Fibroblast of mammary gland (primary cell): ENCODE measurements around the gene IMMT.

ENCODE experiments used
- DNase-seq: peaks from one replicate; pipeline ENCODE4 v3.0.0-alpha.2; 2010; ENCODE audit warnings: low read depth
- H3K4me3 ChIP-seq: 2 replicates; pipeline ENCODE4 v1.5.1; 2011; ENCODE audit warnings: low read depth, mild to moderate bottlenecking, low read length, moderate library complexity; ENCODE audit not compliant: control insufficient read depth
- CTCF ChIP-seq: conservative IDR thresholded peaks from 2 replicates; pipeline ENCODE4 v1.5.1; 2011; ENCODE audit warnings: low read depth, low read length, inconsistent platforms; ENCODE audit not compliant: control insufficient read depth, insufficient read depth

IMMT gene

GRCh38 chr2:86171295-86171694, 24.0 kb downstream of the IMMT start:
- no peak overlapping the region for H3K4me3 ChIP-seq
- no peak for DNase-seq
- TF ChIP-seq CTCF: no peak

GRCh38 chr2:86170449-86170848, 24.8 kb downstream of the IMMT start:
- DNase-seq: no peak
- no peak for TF ChIP-seq CTCF
- H3K4me3 ChIP-seq: no peak overlapping the region

GRCh38 chr2:86160156-86160952, 34.9 kb downstream of the IMMT start:
- no peak for TF ChIP-seq CTCF
- H3K4me3 ChIP-seq: no peak overlapping the region
- DNase-seq: no peak

- H3K4me3 ChIP-seq: no peak overlapping the region
- TF ChIP-seq CTCF: no peak
- no peak for DNase-seq
Observed at GRCh38 chr2:86158286-86158685, 37.0 kb downstream of the IMMT start.

GRCh38 chr2:86157009-86157556, 38.2 kb downstream of the IMMT start:
- H3K4me3 ChIP-seq: no peak overlapping the region
- TF ChIP-seq CTCF: no peak
- DNase-seq: no peak

- DNase-seq: no peak
- H3K4me3 ChIP-seq: no peak overlapping the region
- no peak for TF ChIP-seq CTCF
Observed at GRCh38 chr2:86150502-86150901, 44.8 kb downstream of the IMMT start.

GRCh38 chr2:86147793-86148192, 47.5 kb downstream of the IMMT start:
- no peak for TF ChIP-seq CTCF
- H3K4me3 ChIP-seq: no peak overlapping the region
- DNase-seq: no peak
